Occipital lobe (tissue), 2 donors: ENCODE data around the gene KLRK1. TPM values are rescaled to one million over a fixed set of nuclear protein-coding genes. Genes with fewer than 3 reads are reported as not detected.
"Not testable (repeated sequence)": the region's sequence is repeated elsewhere in the genome, so short reads cannot be mapped to it uniquely, and the experiment has no call there.

ENCODE experiments used
- DNase-seq: peaks from one replicate; lab custom pipeline; 2025; lab: John Stamatoyannopoulos, UW
- total RNA-seq: library from RNA; depleted of rRNA; stranded (reverse); fragments of >200 nt; gene quantifications from one replicate; pipeline ENCODE4 v1.2.3, GENCODE V29; 2014

The KLRK1 gene
- total RNA-seq, 1 donor from 2014 or later = not detected

DNA sequence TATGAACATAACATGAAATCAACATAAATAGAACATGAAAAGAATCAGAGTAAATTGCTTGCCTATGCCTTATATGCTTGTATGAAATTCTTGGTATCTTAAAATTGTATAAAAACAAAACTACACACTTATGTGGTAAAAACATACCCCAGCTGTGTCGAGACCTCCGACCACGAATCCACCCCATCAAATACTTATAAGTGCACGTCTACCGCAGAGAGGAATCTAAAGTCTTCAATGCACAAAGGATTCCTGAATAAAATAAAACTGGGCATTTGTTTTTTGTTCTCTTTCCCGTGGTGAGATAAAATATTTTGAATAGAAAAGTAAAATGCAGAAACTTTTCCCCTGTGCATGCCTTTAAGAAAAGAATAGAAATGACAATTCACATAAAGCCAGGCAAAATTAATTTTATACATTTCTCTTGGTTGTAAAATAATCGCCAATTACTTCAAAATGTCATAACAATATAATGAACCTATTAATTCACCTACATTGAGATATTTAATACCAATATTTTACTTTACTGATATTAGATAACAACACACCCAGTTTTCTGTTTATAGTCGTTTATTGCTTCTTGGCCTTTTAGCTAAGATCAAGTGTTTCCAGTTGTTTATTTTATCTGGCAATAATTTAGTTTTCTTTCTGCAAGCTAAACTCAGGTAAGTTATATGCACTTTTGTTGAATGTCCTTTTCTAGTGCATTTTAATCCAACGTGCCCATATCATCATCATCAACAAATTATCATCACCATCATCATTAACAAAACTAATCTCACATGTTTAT is 1.0 kb downstream of the KLRK1 start:
- DNase-seq = no peak

GRCh38 chr12:10387498-10387897 is 2.3 kb downstream of the KLRK1 start:
- DNase-seq = not testable (repeated sequence)

GRCh38 chr12:10386857-10387256 is 3.0 kb downstream of the KLRK1 start:
- DNase-seq = no peak

DNA sequence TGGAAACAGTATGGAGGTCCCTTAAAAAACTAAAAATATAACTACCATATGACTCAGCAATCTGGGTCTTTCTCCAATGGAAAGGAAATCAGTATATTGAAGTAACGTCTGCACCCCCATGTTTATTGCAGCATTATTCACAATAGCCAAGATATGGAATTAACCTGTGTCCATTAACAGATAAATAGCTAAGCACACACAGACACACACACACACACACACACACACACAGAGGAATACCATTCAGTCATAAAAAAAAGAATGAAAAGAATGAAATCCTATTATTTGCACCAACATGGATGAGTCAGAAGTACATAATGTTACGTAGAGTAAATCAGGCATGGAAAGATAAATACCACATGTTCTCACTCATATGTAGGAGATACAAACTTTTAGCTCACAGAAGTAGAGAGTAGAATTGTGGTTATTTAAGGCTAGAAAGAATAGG is 4.7 kb downstream of the KLRK1 start:
- no peak for DNase-seq

DNA sequence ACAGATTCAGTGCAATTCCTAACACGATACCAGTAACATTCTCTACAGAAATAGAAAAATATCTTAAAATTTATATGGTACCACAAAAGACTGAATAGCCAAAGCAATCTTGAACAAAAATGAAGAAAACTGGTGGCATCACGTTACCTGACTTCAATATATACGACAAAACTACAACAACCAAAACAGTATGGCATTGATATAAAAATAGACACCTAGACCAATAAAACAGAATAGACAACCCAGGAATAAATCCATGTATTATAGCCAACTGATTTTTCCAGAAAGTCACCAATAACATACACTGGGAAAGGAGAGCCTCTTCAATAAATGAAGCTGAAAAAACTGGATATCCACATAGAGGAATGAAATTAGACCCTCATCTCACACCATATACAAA is 5.7 kb downstream of the KLRK1 start:
- no peak for DNase-seq

DNA sequence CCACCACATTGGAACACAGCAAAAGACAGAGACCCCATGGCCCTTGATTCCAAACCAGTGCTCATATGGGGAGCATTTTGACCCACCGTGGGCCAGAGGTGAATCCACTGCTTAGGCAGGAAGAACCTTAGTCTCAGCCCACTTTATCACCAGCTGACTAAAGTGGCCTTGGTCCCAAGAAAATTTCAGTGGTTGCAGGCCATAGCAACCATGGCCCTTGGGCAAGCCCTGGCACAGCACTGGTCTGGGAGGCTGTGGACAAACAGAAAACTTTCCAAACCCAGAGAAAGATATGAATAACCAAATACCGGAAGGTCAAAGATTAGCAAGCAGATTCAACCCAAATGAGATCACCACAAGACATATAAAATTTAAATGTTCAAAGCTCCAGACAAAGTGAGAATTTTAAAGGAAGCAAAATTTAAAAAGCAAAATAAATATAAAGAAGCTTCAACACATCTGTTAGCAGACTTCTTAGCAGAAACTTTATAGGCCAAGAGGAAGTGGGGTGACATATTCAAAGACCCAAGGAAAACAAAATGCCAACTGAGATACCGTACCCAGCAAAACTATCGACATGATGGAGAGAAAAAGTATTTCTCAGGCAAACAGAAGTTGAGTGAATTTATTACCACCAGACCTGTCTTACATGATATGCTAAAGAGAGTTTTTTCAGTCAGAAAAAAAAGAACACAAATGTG is 7.8 kb downstream of the KLRK1 start:
- no peak for DNase-seq

DNA sequence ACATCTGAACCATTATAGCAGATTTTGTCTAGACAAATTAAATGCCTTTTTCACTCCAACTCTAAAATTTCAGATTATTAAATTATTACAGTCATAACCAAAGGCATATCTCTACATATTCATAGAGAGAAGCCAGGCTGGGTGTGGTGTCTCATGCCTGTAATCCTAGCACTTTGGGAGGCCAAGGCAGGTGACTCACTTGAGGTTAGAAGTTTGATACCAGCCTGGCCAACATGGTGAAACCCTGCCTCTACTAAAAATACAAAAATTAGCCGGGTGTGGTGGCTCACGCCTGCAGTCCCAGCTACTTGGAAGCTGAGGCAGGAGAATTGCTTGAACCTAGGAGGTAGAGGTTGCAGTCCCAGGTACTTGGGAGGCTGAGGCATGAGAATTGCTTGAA is 11.1 kb downstream of the KLRK1 start:
- DNase-seq = not testable (repeated sequence)

DNA sequence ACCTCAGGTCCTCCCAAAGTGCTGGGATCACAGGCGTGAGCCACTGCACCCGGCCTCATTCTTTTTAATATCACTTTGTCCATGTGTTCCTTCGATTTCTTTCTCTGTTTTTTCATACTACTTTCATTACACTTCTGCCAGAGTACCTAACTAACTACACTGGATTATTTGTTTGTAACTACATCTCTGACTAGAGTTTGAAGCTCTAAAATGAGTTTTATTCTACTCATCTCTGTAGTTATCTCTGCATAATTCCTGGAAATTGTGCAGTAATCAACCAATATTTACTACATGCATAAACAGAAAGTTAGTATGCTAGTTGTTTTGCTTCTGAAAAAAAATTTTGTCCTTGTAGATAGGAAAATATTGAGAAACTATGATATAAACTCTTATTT is 15.2 kb downstream of the KLRK1 start:
- no peak for DNase-seq

DNA sequence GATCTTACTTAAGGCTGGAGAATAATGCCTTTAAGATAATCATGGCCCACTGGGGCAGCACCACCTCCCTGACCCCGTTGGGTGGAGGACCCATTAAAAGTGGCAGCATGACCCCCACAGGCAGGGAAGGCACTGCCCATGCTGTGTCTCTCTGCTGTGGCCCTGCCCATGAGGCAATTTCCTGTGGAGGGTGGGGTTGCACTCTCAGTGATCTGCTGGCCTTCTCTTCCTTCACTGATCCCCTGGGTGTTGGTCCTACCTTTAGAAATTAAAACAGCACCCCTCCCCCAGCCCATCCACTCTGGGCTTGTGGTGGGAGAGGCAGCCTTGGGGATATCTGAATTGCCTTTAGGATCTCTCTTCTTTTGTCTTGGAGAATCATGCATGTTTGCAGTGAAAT is 17.3 kb downstream of the KLRK1 start:
- no peak for DNase-seq

- DNase-seq = not testable (repeated sequence)
Measured at GRCh38 chr12:10371893-10372535, 17.8 kb downstream of the KLRK1 start.

DNA sequence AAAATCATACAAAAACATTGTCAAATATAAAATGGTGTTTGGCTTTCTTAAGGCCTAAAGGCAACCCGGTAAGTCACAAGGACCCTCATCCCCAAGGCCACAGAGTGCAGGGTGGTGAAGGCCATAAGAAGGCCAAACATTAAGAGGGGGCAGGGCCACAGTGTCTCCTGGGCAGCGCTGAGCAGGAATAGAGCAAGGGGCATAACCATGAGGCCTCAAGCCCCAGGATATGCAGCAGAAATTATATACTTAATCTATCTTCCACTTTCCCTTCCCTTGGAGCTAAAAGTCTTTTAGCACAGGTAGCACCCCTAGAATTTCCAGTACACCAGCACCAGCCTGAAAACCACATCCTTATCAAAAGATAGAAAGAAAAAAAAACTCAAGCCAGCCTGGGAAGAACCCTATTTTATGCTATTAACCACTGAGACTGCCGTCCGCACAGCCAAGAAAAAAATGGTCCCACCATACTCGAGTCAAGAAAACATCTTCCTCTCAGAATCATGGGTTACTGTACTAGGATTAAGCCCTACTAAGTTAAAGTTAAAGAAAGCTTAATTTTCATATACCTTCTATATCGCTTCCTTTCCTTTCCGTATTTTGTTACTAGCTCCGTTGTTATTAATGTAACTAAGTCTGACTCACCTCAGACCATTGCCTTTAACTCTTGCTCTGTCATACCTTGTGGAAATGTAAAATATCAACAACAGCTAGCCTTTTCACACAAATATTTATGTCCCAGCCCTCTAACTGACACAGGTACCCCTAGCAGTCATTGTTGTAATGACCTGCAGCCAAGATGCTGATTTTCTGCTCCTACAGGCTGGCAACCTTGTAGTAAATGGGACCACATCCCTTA is 20.1 kb downstream of the KLRK1 start:
- DNase-seq = no peak

GRCh38 chr12:10368206-10369171 is 21.4 kb downstream of the KLRK1 start:
- no peak for DNase-seq

GRCh38 chr12:10367714-10368113 is 22.1 kb downstream of the KLRK1 start:
- not testable (repeated sequence) for DNase-seq

- no peak for DNase-seq
Measured at GRCh38 chr12:10366875-10367274, 23.0 kb downstream of the KLRK1 start.

DNA sequence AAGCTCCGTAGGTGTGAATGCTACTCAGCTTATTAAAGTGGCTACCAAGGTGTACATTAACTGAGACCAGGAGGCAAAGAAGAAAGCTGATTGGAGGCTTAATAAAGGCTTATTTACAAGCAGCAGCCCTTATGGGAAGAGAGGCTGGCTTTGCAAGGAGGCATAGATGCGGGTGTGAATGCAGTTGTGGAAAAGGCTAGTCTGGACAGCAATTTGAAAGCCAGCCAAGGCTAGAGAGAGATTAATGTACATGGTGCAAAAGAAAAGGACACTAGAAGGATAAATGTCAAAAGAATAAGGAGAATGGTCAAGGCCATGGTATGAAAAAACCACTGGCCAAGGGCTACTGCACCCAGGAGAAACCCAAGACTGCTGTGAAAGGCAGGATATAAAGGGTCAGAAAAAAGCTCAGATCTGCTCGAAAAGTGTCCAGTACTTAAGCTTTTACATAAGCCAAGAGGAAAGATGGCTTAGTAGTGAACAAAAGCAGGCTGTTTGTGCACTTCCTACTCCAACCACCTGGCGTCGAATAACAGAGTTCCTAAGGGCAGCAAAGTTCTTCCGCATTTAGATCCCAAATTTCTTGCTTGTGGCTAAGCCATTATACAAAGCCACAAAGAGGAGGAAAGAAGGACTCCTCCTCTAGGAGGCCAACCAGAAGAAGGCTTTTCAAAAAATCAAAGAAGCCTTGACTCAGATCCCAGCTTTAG is 24.0 kb downstream of the KLRK1 start:
- no peak for DNase-seq

GRCh38 chr12:10364815-10365622 is 24.8 kb downstream of the KLRK1 start:
- peak; percentile 52 for DNase-seq

- peak; percentile 60 for DNase-seq
Measured at GRCh38 chr12:10363914-10364814, 25.7 kb downstream of the KLRK1 start.

DNA sequence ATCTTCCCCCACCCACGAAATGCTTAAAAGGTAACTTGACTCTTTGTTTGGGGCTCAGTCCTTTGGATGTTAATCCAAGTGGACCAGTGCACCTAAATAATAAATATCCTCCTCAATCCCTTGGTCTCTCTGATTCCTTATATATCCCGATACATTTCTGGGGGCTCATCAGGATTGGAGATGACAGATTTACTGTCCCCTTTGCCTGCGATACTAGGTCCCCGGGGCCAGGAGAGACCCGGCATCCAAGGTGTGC is 26.3 kb downstream of the KLRK1 start:
- DNase-seq = no peak
